ENCODE measurements around the gene RIC8A. TPM values are rescaled to one million over a fixed set of nuclear protein-coding genes. Genes with fewer than 3 reads are reported as not detected.

Gene RIC8A
- total RNA-seq, 4 donors from 2014 or later: 84.5 to 376 (median 192) TPM

DNA sequence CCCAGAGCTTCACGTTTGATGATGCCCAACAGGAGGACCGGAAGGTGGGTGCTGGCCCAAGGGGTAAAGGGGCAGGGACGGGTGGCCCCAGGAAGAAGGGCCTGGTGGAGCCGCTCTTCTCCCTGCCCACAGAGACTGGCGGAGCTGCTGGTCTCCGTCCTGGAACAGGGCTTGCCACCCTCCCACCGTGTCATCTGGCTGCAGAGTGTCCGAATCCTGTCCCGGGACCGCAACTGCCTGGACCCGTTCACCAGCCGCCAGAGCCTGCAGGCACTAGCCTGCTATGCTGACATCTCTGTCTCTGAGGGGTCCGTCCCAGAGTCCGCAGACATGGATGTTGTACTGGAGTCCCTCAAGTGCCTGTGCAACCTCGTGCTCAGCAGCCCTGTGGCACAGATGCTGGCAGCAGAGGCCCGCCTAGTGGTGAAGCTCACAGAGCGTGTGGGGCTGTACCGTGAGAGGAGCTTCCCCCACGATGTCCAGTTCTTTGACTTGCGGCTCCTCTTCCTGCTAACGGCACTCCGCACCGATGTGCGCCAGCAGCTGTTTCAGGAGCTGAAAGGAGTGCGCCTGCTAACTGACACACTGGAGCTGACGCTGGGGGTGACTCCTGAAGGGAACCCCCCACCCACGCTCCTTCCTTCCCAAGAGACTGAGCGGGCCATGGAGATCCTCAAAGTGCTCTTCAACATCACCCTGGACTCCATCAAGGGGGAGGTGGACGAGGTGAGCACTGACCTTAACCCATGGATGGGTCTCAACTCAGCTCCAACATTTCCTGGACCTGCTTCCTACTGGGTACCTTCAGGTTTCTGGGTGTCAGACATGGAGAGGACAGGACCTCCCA lies 2.0 kb downstream of the RIC8A start:
- DNase-seq: peak in 1 of 2 donors; percentile 20
- Histone ChIP-seq H3K9me3 (no peaks in the 10 kb centered on the region), H3K4me3 (peak overlapping the region; percentile 91 to 92), H3K27ac (peak overlapping the region; percentile 89 to 94), H3K4me1 (peaks cover 13 to 28% of the 10 kb centered on the region in 2 donors), H3K27me3 (no peaks in the 10 kb centered on the region), H3K36me3 (no peaks in the 10 kb centered on the region)
- TF ChIP-seq POLR2A (IDR thresholded peaks at IDR 0.05): no peak
- TF ChIP-seq, protein P1, sequence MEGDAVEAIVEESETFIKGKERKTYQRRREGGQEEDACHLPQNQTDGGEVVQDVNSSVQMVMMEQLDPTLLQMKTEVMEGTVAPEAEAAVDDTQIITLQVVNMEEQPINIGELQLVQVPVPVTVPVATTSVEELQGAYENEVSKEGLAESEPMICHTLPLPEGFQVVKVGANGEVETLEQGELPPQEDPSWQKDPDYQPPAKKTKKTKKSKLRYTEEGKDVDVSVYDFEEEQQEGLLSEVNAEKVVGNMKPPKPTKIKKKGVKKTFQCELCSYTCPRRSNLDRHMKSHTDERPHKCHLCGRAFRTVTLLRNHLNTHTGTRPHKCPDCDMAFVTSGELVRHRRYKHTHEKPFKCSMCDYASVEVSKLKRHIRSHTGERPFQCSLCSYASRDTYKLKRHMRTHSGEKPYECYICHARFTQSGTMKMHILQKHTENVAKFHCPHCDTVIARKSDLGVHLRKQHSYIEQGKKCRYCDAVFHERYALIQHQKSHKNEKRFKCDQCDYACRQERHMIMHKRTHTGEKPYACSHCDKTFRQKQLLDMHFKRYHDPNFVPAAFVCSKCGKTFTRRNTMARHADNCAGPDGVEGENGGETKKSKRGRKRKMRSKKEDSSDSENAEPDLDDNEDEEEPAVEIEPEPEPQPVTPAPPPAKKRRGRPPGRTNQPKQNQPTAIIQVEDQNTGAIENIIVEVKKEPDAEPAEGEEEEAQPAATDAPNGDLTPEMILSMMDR (IDR thresholded peaks at IDR 0.05): no peak
- intact Hi-C loops (cut with DNase I; ENCODE audit: low total_unique reads): loop anchor here (10.0 kb wide), 1 partner anchor 165 kb away; no protein-coding TSS in a partner anchor

DNA sequence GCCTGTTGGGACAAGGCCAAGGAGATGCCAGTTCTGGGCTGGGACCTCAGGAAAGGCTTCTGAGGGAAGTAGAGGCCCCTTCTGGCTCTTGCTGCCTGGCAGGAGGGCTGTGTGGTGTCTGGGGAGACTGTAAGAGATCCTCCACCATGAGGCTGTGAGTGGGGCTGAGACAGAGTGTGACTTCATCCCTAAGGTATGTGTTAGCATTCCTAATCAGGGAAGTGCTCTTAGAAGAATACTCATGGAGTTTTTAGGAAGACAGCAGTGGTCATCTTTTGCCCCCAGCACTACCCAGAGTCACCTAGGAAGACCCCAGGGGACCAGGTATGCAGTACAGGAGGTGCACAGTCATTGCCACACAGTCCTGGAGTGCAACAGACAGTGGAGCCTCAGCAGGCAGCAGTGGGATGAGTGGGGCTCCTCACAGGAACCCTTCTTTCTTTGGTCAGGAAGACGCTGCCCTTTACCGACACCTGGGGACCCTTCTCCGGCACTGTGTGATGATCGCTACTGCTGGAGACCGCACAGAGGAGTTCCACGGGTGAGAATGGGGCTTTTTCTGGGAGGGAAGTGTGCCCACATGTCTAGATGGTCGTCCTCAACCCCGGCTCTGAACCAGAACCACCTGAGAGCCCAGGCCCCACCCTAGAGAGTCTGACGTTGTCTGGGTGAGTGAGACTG lies 2.8 kb downstream of the RIC8A start:
- peak in 1 of 2 donors; percentile 13 for DNase-seq
- no peaks in the 10 kb centered on the region for H3K36me3 ChIP-seq

DNA sequence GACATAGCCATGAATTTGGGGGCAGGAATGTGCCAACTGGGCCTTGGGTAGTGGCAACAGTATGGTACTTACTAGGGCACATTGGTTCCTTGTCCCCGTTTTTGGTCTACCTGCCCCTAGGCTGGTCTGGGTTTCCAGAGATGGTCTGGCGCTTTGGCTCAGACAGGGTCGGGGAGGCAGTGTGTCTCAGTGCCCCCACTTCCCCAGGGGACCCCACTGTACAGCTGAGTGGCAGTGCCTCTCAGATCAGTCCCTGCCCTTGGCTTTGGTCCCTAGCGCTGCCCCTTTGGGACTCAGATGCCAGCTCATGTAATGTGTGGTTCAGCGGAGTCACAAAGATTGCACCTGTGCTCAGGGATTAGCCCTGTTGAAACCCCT lies 3.3 kb downstream of the RIC8A start:
- TF ChIP-seq, protein P1 (IDR thresholded peaks at IDR 0.05): no peak
- TF ChIP-seq POLR2A (IDR thresholded peaks at IDR 0.05): no peak
- intact Hi-C loops (cut with DNase I; ENCODE audit: low total_unique reads): no loop called here
- Histone ChIP-seq H3K4me3 (no peak overlapping the region), H3K36me3 (no peaks in the 10 kb centered on the region), H3K27me3 (no peaks in the 10 kb centered on the region), H3K27ac (no peak overlapping the region), H3K4me1 (peaks cover 8 to 24% of the 10 kb centered on the region in 2 donors), H3K9me3 (no peaks in the 10 kb centered on the region)
- peak in 1 of 2 donors; percentile 19 for DNase-seq

More for the DNA sequence above, 2.8 kb downstream of the RIC8A start:
- Histone ChIP-seq H3K4me1 (peaks cover 13 to 28% of the 10 kb centered on the region in 2 donors), H3K9me3 (no peaks in the 10 kb centered on the region), H3K27me3 (no peaks in the 10 kb centered on the region), H3K27ac (peak overlapping the region; percentile 29 to 34), H3K4me3 (peak overlapping the region in 1 of 2 donors; percentile 92)
- no peak for TF ChIP-seq POLR2A (IDR thresholded peaks at IDR 0.05)
- TF ChIP-seq, protein P1 (IDR thresholded peaks at IDR 0.05): no peak
- intact Hi-C loops (cut with DNase I; ENCODE audit: low total_unique reads): no loop called here

DNA sequence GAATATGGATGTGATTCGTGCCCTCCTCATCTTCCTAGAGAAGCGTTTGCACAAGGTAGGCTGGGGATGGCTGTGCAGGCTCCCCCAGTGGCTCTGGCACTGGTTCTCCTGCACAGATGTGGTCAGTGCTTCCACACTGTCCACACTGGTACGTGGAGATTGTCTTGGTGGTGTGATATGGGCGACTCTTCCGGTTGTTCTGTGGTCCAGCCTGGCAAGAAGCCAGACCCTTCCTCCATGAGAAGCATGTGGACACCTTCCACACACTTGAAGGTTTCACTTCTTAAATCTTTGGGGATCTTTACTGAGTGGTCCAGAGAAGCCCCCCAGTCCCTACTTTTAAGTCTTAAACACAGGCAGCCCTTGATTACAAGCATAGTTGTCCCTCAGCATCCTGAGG lies 3.8 kb downstream of the RIC8A start:
- intact Hi-C loops (cut with DNase I; ENCODE audit: low total_unique reads): no loop called here

More for the DNA sequence above, 3.8 kb downstream of the RIC8A start:
- H3K4me1 ChIP-seq: peaks cover 8 to 19% of the 10 kb centered on the region in 2 donors
- H3K4me3 ChIP-seq: no peak overlapping the region
- TF ChIP-seq, protein P1 (IDR thresholded peaks at IDR 0.05): no peak
- TF ChIP-seq POLR2A (IDR thresholded peaks at IDR 0.05): no peak
- no peaks in the 10 kb centered on the region for H3K36me3 ChIP-seq
- H3K27ac ChIP-seq: no peak overlapping the region
- peak in 1 of 2 donors; percentile 17 for DNase-seq
- no peaks in the 10 kb centered on the region for H3K27me3 ChIP-seq
- no peaks in the 10 kb centered on the region for H3K9me3 ChIP-seq
